GM21381 (cell line): ENCODE data around the gene ZNF700.
"Not testable (repeated sequence)": the region's sequence is repeated elsewhere in the genome, so short reads cannot be mapped to it uniquely, and the experiment has no call there.

Experiments
- ATAC-seq: cut with Tn5 transposase; IDR thresholded peaks from one replicate; pipeline ENCODE4 v1.9.1; 2021; ENCODE audit warnings: mild to moderate bottlenecking, moderate library complexity; ENCODE audit not compliant: unreplicated experiment

ZNF700 gene

DNA sequence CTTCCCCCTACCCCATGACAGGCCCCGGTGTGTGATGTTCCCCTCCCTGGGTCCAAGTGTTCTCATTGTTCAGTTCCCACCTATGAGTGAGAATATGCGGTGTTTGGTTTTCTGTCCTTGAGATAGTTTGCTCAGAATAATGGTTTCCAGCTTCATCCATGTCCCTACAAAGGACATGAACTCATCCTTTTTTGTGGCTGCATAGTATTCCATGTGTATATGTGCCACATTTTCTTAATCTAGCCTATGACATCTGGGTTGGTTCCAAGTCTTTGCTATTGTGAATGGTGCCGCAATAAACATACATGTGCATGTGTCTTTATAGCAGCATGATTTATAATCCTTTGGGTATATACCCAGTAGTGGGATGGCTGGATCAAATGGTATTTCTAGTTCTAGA is 13.5 kb downstream of the ZNF700 start:
- not testable (repeated sequence) for ATAC-seq

DNA sequence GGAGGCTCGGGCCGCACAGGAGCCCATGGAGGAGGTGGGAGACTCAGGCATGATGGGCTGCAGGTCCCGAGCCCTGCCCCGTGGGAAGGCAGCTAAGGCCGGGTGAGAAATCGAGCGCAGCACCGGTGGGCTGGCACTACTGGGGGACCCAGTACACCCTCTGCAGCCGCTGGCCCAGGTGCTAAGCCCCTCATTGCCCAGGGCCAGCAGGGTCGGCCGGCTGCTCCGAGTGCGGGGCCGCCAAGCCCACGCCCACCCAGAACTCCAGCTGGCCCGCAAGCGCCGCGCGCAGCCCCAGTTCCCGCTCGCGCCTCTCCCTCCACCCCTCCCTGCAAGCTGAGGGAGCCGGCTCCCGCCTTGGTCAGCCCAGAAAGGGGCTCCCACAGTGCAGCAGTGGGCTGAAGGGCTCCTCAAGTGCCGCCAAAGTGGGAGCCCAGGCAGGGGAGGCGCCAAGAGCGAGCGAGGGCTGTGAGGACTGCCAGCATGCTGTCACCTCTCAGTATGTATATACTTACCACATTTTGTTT is 16.5 kb downstream of the ZNF700 start:
- not testable (repeated sequence) for ATAC-seq

- ATAC-seq = no peak
Measured at GRCh38 chr19:11942008-11942842, 17.3 kb downstream of the ZNF700 start.

- no peak for ATAC-seq
Measured at GRCh38 chr19:11942843-11943108, 17.9 kb downstream of the ZNF700 start.

DNA sequence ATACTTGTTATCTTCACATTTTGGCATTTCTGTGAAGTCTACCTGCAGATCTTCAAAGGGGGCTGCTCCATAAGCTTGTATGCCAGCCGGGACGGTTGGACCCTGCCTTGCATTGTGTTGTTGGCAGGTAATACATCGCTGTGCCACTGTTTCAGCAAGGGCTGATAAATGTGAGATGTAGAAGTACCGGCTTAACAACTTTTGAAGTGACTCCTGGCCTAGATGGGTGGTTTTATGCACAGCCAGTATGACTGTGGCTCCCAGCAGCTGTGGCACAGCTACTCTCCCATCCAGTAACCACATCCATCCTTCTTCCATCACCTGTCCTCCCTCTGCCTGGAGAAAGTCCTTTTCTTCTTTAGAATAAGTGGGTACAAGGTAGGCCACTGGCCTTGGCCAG is 19.7 kb downstream of the ZNF700 start:
- ATAC-seq = no peak

DNA sequence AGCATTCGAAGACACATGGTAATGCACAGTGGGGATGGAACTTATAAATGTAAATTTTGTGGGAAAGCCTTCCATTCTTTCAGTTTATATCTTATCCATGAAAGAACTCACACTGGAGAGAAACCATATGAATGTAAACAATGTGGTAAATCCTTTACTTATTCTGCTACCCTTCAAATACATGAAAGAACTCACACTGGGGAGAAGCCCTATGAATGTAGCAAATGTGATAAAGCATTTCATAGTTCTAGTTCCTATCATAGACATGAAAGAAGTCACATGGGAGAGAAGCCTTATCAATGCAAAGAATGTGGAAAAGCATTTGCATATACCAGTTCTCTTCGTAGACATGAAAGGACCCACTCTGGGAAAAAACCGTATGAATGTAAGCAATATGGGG is 23.7 kb downstream of the ZNF700 start:
- no peak for ATAC-seq

DNA sequence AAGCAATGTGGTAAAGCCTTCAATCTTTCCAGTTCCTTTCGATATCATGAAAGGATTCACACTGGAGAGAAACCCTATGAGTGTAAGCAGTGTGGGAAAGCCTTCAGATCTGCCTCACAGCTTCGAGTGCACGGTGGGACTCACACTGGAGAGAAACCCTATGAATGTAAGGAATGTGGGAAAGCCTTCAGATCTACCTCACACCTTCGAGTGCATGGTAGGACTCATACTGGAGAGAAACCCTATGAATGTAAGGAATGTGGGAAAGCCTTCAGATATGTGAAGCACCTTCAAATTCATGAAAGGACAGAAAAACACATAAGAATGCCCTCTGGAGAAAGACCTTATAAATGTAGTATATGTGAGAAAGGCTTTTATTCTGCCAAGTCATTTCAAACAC is 24.3 kb downstream of the ZNF700 start:
- no peak for ATAC-seq

DNA sequence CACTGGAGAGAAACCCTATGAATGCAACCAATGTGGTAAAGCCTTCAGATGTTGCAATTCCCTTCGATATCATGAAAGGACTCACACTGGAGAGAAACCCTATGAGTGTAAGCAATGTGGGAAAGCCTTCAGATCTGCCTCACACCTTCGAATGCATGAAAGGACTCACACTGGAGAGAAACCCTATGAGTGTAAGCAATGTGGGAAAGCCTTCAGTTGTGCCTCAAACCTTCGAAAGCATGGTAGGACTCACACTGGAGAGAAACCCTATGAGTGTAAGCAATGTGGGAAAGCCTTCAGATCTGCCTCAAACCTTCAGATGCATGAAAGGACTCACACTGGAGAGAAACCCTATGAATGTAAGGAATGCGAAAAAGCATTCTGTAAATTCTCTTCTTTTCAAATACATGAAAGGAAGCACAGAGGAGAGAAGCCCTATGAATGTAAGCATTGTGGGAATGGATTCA is 24.7 kb downstream of the ZNF700 start:
- ATAC-seq = not testable (repeated sequence)

GRCh38 chr19:11950312-11950711 is 25.4 kb downstream of the ZNF700 start:
- no peak for ATAC-seq

GRCh38 chr19:11963566-11964355 is 38.9 kb downstream of the ZNF700 start:
- no peak for ATAC-seq

GRCh38 chr19:11964496-11964857 is 39.6 kb downstream of the ZNF700 start:
- no peak for ATAC-seq

DNA sequence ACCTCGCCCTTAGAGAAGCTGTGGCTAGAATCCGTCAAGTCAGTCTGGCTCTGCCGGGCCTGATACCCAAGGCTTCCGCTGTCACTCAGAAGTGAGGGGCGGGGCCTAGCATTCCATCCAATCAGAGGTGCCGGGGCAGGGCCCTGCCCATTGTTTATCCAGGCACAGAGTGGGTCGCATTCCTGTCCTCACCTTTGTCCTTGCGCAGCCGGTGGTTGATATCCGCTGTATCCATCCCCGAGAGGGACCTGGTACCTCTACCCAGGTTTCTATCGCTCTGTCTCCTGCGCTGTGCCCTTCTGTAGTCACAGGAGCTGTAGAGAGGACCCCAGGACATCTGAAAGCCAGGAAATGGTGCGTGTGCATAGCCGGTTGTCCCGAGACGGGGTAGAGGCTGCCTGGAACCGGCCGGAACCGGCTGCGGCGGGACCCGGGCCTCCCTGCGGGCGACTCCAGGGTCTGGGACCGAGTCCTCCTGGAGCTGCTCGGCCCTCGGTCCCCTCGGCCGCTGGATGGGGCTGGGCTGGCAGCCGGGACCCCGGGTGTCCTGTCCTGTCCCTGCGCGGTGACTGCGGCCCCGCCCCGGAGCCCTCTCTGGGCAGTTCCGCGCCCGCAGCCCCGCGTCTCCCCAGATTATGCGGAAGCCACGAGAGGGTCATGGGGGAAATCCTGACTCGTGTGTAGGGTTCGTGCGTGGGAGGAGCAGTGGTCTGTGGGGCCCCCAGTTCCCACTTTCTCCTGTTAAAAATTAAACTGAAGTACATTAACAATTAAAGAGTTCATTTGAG is 40.1 kb downstream of the ZNF700 start, which contains the start of gene ZNF763:
ZNF763 (plus strand) TSS at position 183 of the 788 bp plus-strand sequence; CDS start at position 352, 169 bp downstream.
- peak; percentile 73 for ATAC-seq

DNA sequence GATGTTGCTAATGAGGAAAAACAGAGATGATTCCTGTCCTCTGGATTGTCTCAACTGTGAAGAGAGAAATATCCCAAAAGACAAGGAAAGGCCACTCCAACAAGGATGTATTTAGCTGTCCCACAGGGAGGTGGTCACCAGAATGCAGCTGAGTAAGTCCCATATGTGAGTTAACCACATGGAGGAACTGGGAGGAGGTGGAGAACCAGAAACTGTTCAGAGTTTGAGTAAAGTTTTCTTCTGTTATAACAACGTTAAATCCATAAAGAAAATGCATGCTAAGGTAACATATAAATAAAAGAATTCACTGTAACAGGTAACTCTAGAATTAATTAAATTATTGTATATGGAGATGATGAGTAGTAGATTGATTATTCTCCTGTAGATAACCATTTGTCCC is 45.3 kb downstream of the ZNF700 start:
- no peak for ATAC-seq

DNA sequence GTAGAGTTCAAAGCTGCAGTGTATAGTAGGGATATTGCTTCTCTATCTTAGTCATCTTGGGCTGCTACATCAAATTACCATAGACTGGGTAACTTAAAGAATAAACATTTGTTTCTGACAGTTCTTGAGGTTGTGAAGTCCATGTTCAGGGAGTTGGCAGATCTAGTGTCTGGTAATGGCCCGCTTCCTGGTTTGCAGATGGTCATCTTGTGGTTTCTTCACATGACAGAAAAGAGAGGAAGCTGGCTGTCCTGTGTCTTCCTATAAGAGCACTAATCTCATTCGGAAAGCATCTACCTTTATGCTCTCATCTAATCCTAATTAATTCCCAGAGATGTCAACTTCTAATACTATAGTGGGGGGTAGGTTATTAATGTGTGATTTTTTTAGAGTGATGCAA is 46.1 kb downstream of the ZNF700 start:
- no peak for ATAC-seq

- no peak for ATAC-seq
Measured at GRCh38 chr19:11973019-11973810, 48.3 kb downstream of the ZNF700 start.

GRCh38 chr19:11978492-11979100 is 53.7 kb downstream of the ZNF700 start:
- ATAC-seq = no peak

- no peak for ATAC-seq
Measured at GRCh38 chr19:11979527-11979926, 54.6 kb downstream of the ZNF700 start.

DNA sequence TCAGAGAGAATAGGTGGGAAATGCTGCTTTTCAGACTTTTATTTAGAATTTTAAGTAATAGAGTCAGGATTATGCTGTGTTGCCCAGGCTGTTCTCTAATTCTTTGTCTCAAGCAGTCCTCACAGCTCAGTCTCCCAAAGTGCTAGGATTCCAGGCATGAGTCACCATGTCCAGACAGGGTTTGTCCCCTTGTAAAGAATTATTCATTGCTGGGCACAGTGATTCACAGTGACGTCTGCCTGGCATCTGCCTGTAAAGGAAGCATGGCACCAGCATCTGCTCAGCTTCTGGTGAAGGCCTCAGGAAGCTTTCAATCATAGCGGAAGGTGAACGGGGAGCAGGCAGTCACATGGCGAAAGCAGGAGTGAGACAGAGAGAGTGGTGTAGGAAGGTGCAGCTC is 57.6 kb downstream of the ZNF700 start:
- no peak for ATAC-seq

GRCh38 chr19:11984986-11985385 is 60.1 kb downstream of the ZNF700 start:
- ATAC-seq = no peak

- ATAC-seq = no peak
Measured at GRCh38 chr19:11986754-11987153, 61.8 kb downstream of the ZNF700 start.
